ENCODE measurements around the gene ETV3.
A peak's percentile ranks its signal among the peaks of the same experiment; 100 is the strongest.

Gene ETV3

DNA sequence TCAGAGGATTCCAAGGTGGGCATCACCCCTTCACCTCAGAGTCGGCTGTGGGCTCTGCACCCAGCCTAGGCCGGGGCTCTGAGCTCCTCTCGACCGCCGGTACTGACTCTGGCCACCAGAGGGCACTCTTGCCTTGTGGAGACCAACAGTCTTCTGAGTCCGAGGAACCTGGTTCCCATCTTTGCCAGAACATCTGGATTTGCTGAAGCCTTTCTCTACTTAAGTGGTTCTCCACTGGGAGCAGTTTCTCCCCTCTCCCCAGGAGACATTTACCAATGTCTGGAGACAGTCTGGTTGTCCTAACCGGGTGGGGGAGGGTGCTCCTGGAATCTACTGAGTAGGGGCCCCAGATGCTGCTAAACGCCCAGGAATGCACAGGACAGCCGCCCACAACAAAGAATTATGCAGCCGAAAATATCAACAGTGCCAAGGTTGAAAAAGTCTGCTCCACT, 48.0 kb downstream of the ETV3 start:
- DNase-seq: peak; percentile 77 to 87

- no peak for DNase-seq
Measured at GRCh38 chr1:157089789-157090188, 48.4 kb downstream of the ETV3 start.

DNA sequence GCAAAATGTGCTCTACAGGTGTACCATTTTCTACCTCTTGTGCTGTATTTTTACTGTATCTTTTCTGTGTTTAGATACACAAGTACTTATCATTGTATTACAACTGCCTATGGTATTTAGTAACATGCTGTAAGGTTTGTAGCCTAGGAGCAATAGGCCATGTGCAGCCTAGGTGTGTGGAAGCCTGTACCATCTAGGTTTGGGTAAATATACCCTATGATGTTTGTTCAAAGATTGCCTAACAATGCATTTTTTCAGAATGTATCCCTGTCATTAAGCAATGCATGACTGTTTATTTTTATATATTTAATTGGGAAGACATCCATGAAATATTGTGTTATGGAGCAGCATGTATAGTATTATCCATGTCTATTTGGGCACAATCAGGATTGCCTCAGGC, 49.6 kb downstream of the ETV3 start:
- DNase-seq: no peak

DNA sequence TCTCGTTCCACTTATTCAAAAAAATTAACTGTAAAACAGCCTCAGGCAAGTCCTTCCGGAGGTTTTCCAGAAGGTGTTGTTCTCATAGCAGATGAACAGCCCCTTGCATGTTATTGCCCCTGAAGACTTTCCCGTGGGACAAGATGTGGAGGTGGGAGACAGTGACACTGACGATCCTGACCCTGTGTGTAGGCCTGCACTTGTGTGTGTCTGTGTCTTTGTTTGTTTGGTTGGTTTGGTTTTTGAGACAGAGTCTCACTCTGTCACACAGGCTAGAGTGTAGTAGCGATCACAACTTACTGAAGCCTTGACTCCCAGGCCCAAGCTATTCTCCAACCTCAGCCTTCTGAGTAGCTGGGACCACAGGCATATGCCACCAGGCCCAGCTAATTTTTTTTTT, 51.2 kb downstream of the ETV3 start:
- DNase-seq: no peak

DNA sequence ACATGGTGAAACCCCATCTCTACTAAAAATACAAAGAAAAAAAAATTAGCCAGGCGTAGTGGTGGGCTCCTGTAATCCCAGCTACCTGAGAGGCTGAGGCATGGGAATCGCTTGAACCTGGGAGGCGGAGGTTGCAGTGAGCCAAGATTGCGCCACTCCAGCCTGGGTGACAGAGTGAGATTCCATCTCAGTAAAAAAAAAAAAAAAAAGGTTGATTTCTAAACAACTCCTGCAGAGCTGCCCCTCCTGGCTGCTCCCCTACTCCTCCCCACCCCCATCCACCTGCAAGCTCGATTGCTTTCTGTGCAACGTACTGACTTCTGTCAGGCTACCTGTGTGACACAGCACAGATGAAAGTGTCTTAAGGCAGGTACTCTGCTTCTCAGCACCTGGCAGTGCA, 51.9 kb downstream of the ETV3 start:
- DNase-seq: no peak

DNA sequence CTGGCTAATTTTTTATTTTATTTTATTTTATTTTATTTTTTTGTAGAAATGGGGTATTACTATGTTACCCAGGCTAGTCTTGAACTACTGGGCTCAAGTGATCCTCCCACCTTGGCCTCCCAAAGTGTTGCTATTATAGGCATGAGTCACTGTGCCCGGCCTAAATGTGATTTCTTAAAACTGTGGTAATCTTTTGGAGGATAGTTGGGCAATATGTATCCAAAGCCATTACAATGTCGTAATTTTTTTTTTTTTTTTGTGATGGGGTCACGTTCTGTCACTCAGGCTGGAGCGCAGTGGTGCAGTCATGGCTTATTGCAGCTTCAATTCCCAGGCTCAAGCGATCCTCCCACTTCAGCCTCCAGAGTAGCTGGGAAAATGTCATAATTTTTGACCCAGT, 52.8 kb downstream of the ETV3 start:
- DNase-seq: no peak

DNA sequence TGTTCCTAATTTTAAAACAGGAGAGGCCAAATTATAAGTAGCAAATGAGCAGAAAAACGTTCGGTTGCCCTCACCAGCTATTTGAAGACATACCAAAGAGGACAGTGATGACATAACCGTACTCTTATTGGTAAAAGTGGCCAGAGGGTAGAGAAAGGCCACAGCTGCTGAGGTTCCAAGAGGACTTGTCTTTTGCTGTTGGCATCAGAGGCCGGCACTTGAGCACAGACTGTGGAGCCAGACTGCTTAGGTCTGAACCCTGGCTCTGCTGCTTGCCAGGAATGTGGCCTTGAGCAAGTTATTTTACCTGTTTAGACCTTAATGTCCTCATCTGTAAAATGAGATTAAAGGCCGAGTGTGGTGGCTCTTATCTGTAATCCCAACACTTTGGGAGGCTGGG, 53.5 kb downstream of the ETV3 start:
- DNase-seq: no peak

- DNase-seq: no peak
Measured at GRCh38 chr1:157081707-157082106, 56.5 kb downstream of the ETV3 start.

DNA sequence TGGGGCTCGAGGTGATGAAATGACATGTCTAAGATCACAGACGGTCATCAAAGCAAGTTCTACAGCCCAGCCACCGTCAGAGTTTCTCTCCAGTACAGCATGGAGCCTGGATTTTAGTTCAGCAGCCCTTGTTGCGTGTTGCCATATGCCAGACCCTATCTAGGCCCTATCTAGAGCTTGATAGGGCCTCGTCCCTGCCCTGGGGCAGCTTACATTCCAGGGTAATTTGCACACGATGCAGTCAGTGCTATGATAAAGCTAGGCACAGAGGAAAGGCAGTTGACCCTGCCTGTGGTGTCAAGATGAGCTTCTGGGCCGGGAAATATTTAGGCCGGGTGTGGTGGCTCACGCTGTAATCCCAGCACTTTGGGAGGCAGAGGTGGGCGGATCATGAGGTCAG, 57.5 kb downstream of the ETV3 start:
- DNase-seq: no peak

DNA sequence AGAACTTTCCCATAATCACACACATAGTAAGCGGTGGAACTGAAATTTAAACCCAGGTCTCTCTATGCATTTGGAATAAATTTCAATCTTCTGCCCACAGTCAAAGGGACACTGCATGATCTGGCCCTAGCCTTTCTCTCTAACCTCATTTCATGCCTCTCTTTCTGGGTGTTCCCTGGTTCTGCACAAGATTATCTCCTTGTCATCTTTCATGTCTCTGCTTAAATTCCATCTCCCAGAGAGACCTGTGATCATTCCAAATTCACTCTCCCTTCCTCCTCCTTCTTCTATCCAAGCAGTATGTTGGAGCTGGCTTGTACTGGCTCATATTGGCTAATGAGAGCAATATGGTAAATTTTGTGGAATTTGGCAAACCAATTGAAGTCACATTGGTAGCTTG, 60.8 kb downstream of the ETV3 start:
- no peak for DNase-seq

DNA sequence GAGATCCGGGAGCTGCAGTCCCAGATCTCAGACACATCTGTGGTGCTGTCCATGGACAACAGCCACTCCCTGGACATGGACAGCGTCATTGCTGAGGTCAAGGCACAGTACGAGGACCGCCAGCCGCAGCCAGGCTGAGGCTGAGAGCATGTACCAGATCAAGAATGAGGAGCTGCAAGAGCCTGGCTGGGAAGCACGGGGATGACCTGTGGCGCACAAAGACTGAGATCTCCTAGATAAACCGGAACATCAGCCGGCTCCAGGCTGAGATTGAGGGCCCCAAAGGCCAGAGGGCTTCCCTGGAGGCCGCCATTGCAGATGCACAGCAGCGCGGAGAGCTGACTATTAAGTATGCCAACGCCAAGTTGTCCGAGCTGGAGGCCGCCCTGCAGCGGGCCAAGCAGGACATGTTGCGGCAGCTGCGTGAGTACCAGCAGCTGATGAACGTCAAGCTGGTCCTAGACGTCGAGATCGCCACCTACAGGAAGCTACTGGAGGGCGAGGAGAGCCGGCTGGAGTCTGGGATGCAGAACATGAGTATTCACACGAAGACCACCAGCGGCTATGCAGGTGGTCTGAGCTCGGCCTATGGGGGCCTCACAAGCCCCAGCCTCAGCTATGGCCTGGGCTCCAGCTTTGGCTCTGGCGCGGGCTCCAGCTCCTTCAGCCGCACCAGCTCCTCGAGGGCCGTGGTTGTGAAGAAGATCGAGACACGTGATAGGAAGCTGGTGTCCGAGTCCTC, 64.1 kb downstream of the ETV3 start:
- peak in 1 of 2 experiments; percentile 17 for DNase-seq
